ENCODE data around the gene TNS4. TPM values are rescaled to one million over a fixed set of nuclear protein-coding genes. Genes with fewer than 3 reads are reported as not detected.

Gene TNS4
- polyA plus RNA-seq, 2 of the 4 experiments (the other 2 are of a cell fraction): 24.2 to 73.5 TPM

GRCh38 chr17:40469805-40470675, 31.4 kb downstream of the TNS4 start:
- WGBS (ENCODE audit: missing lambda C conversion rate): 80% methylated on average over 4 of the region's 4 CpGs
- H3K4me1 ChIP-seq: peaks cover 57% of the 10 kb centered on the region
- H3K9me3 ChIP-seq: no peaks in the 10 kb centered on the region
- FAIRE-seq (peak; percentile 98), DNase-seq (ENCODE audit: low read depth in 1 of 2, low spot score in 1 of 2) (peak in 1 of 2 experiments; percentile 38), ATAC-seq (no peak)
- peak overlapping the region; percentile 47 for H3K4me2 ChIP-seq
- POLR2A ChIA-PET: interaction anchor here (0.7 to 12.0 kb wide), 9 partner anchors 10 to 90 kb away, joined by 3 to 177 read pairs (median 12); no protein-coding TSS in a partner anchor
- CTCF ChIA-PET: interaction anchor here (0.7 to 37.5 kb wide), 9 partner anchors 20 to 113 kb away, joined by 3 to 822 read pairs (median 6); partner anchors contain the start of gene IGFBP4
- H3K27ac ChIP-seq: peak overlapping the region; percentile 96 to 97
- H3K4me3 ChIP-seq: no peak overlapping the region
- TF ChIP-seq FOXS1 (CRISPR knock-in tag; IDR thresholded peaks at IDR 0.05): no peak
- TF ChIP-seq RCOR1 (IDR thresholded peaks at IDR 0.05; ENCODE audit: low read depth, low read length): no peak
- TF ChIP-seq CHD4 (IDR thresholded peaks at IDR 0.05; ENCODE audit: borderline replicate concordance): no peak
- no peak for TF ChIP-seq NR3C1 (IDR thresholded peaks at IDR 0.05)
- no peak for TF ChIP-seq CHD2 (IDR thresholded peaks at IDR 0.05; ENCODE audit: low read length, partially characterized antibody)
- TF ChIP-seq, protein P1, sequence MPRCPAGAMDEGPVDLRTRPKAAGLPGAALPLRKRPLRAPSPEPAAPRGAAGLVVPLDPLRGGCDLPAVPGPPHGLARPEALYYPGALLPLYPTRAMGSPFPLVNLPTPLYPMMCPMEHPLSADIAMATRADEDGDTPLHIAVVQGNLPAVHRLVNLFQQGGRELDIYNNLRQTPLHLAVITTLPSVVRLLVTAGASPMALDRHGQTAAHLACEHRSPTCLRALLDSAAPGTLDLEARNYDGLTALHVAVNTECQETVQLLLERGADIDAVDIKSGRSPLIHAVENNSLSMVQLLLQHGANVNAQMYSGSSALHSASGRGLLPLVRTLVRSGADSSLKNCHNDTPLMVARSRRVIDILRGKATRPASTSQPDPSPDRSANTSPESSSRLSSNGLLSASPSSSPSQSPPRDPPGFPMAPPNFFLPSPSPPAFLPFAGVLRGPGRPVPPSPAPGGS (IDR thresholded peaks at IDR 0.05): no peak
- TF ChIP-seq TFCP2L1 (CRISPR knock-in tag; IDR thresholded peaks at IDR 0.05): peak; percentile 94
- TF ChIP-seq EHMT2 (IDR thresholded peaks at IDR 0.05; ENCODE audit: low read depth): no peak
- no peak for TF ChIP-seq ELK1 (IDR thresholded peaks at IDR 0.05; ENCODE audit: low read depth, low read length)
- TF ChIP-seq CBX2 (IDR thresholded peaks at IDR 0.05; ENCODE audit: borderline replicate concordance, low read depth): no peak
- no peak for TF ChIP-seq KDM1A (IDR thresholded peaks at IDR 0.05; ENCODE audit: low read depth)
- TF ChIP-seq JUNB (IDR thresholded peaks at IDR 0.05): no peak
- no peak for TF ChIP-seq SMC3 (IDR thresholded peaks at IDR 0.05)
- no peak for TF ChIP-seq HMGXB4 (CRISPR knock-in tag; IDR thresholded peaks at IDR 0.05; ENCODE audit: borderline replicate concordance)
- TF ChIP-seq MAZ (IDR thresholded peaks at IDR 0.05; ENCODE audit: borderline replicate concordance, low read depth, low read length): no peak
- TF ChIP-seq KDM5A (IDR thresholded peaks at IDR 0.05): no peak
- TF ChIP-seq, protein P2, sequence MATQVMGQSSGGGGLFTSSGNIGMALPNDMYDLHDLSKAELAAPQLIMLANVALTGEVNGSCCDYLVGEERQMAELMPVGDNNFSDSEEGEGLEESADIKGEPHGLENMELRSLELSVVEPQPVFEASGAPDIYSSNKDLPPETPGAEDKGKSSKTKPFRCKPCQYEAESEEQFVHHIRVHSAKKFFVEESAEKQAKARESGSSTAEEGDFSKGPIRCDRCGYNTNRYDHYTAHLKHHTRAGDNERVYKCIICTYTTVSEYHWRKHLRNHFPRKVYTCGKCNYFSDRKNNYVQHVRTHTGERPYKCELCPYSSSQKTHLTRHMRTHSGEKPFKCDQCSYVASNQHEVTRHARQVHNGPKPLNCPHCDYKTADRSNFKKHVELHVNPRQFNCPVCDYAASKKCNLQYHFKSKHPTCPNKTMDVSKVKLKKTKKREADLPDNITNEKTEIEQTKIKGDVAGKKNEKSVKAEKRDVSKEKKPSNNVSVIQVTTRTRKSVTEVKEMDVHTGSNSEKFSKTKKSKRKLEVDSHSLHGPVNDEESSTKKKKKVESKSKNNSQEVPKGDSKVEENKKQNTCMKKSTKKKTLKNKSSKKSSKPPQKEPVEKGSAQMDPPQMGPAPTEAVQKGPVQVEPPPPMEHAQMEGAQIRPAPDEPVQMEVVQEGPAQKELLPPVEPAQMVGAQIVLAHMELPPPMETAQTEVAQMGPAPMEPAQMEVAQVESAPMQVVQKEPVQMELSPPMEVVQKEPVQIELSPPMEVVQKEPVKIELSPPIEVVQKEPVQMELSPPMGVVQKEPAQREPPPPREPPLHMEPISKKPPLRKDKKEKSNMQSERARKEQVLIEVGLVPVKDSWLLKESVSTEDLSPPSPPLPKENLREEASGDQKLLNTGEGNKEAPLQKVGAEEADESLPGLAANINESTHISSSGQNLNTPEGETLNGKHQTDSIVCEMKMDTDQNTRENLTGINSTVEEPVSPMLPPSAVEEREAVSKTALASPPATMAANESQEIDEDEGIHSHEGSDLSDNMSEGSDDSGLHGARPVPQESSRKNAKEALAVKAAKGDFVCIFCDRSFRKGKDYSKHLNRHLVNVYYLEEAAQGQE (IDR thresholded peaks at IDR 0.05): 0 out of 2 replicates have a peak, but pooled peaks have one; percentile 42
- TF ChIP-seq HOXB13 (CRISPR knock-in tag; IDR thresholded peaks at IDR 0.05; ENCODE audit: low read depth): no peak
- TF ChIP-seq ZSCAN20 (CRISPR knock-in tag; IDR thresholded peaks at IDR 0.05): no peak
- no peak for TF ChIP-seq HES2 (IDR thresholded peaks at IDR 0.05)
- TF ChIP-seq HOXB5 (CRISPR knock-in tag; IDR thresholded peaks at IDR 0.05): 0 out of 2 replicates have a peak, but pooled peaks have one; percentile 30
- TF ChIP-seq TP53 (CRISPR knock-in tag; IDR thresholded peaks at IDR 0.05): peak; percentile 65; the same call in 1 of the 2 replicates
- no peak for TF ChIP-seq ZC3H11A (IDR thresholded peaks at IDR 0.05)
- TF ChIP-seq, protein P3, sequence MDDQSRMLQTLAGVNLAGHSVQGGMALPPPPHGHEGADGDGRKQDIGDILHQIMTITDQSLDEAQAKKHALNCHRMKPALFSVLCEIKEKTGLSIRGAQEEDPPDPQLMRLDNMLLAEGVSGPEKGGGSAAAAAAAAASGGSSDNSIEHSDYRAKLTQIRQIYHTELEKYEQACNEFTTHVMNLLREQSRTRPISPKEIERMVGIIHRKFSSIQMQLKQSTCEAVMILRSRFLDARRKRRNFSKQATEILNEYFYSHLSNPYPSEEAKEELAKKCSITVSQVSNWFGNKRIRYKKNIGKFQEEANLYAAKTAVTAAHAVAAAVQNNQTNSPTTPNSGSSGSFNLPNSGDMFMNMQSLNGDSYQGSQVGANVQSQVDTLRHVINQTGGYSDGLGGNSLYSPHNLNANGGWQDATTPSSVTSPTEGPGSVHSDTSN (IDR thresholded peaks at IDR 0.05): peak; percentile 21; the same call in 1 of the 2 replicates
- TF ChIP-seq PHF8 (IDR thresholded peaks at IDR 0.05; ENCODE audit: borderline replicate concordance, low read depth): no peak
- TF ChIP-seq ZNF302 (CRISPR knock-in tag; IDR thresholded peaks at IDR 0.05): no peak
- 0 out of 2 replicates have a peak, but pooled peaks have one; percentile 5 for TF ChIP-seq GATA3 (IDR thresholded peaks at IDR 0.05; ENCODE audit: borderline replicate concordance)
- no peak for TF ChIP-seq CEBPB (IDR thresholded peaks at IDR 0.05)
- TF ChIP-seq RNF2 (IDR thresholded peaks at IDR 0.05; ENCODE audit: borderline replicate concordance, low read depth): no peak
- TF ChIP-seq MAFK (IDR thresholded peaks at IDR 0.05; ENCODE audit: partially characterized antibody): no peak
- no peak for TF ChIP-seq SREBF2 (IDR thresholded peaks at IDR 0.05)
